ENCODE data around the gene WNT2. TPM values are rescaled to one million over a fixed set of nuclear protein-coding genes. Genes with fewer than 3 reads are reported as not detected.

Gene WNT2
- total RNA-seq: not detected in 2 replicates

DNA sequence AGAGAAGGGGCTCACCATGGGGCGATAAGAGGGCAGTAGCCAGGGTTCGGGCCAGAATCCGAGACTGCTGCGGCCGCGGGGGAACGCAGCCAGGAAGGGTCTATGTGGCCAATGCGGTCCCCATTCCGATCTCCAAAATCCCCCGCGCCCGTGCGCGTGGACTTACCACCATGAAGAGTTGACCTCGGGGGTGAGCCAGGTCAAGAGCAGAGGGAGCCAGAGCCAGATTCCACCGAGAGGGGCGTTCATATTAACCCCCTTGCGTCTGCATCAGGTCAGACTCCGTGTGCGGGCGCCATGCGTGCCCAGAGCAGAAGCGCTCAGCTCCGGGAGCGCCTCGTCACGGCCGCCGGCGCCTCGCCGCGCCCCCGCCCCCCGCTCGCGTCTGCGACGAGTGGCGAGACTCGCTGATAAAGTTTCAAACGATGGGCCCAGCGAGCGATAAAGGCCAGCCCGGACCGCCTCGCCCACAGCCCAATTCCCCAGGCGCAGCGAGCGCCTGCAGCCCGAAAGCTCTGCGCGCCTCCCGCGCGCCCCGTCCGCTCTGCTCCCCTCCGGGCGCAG, at the start of gene WNT2:
Gene WNT2, minus strand, starts transcription at position 318 of the 564 bp plus-strand sequence. Its CDS starts 69 bp downstream, at position 249.
- peak in 1 of 2 donors; percentile 17 for DNase-seq (ENCODE audit: low read depth in 2 of 2)

- no peak for DNase-seq (ENCODE audit: low read depth in 2 of 2)
Observed at GRCh38 chr7:117372073-117372472, 49.2 kb upstream of the WNT2 start.

GRCh38 chr7:117364339-117365080, 41.7 kb upstream of the WNT2 start:
- DNase-seq (ENCODE audit: low read depth in 2 of 2): no peak

DNA sequence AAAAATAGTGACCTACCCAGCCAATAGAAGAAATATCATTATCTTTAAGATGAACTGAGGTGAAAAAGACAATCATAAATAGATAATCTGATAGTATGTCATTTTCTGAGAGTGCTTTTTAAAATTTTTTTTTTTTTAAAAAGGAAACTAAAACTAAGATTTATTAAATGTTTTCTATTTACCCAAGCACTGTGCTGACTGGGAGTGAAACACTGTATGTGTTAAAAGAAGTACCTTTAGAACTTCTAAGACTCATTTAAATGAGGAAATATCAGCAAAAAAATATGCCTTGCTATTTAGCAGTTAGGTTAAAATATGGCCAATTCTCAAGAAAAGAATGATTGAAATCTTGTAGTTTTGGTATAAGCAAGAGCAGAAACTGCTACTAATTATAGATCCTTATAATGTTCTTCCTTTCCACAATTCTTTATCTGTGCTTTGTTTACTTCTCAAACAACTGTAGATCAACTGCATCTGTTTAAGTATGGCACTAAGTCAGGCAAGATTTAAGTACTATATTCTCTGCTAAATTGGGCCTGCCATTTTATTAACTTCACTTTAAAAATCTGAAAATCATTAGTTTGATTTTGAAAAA, 39.5 kb upstream of the WNT2 start:
- no peak for DNase-seq (ENCODE audit: low read depth in 2 of 2)

- DNase-seq (ENCODE audit: low read depth in 2 of 2): no peak
Observed at GRCh38 chr7:117350027-117350426, 27.2 kb upstream of the WNT2 start.

DNA sequence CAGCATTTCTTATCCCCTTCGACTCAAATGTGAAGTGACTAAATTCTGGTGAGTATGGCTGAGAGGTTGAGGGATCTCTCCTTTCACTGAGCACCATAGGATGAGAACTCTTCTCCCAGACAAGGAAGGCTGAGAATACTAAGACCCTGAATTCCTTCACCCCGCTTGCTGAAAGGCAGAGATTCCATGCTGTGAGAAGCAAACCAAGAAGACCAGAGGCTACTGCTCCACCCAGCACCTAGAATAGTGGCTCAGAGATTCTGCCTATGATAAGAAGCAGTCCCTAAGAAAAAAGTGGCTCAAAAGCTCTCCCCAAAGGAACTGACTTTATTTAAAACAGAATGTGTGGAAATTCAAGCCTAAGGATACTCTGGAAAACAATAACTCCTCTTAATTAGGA, 26.7 kb upstream of the WNT2 start:
- DNase-seq (ENCODE audit: low read depth in 2 of 2): no peak

DNA sequence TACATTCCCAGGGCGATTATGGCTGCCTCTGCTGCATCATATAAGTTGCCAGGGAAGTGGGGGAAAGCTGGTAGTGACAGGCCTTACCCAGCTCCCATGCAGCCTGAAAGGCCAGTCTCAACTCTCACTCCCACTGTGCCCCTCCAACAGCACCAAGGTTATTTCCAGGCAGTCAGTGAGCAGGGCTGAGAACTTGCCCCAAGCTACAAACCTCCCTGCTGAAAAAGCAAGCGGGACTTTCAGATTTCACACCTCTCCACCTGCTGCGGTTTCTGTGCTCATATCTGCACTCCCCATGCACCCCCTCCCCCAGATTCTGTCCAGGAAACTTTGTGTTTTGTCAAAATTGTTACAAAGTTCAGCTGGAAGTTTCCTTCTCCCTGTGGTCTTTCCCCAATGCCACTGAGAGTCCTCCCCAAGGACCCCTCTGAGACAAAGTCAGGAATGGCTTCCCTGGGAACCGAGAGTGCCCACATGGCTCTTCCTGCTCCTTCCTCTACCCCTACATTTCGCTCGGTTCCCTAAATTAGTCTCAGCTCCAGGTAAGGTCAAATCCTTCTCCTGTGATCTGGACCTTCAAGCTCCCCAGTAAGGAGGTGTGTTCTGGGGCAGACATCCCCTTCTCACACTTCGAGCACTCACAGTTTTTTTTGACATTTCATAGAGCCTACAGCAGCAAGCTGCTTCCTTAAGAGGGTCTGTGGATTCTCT, 25.3 kb upstream of the WNT2 start:
- DNase-seq (ENCODE audit: low read depth in 2 of 2): no peak

- DNase-seq (ENCODE audit: low read depth in 2 of 2): no peak
Observed at GRCh38 chr7:117347480-117347879, 24.6 kb upstream of the WNT2 start.

DNA sequence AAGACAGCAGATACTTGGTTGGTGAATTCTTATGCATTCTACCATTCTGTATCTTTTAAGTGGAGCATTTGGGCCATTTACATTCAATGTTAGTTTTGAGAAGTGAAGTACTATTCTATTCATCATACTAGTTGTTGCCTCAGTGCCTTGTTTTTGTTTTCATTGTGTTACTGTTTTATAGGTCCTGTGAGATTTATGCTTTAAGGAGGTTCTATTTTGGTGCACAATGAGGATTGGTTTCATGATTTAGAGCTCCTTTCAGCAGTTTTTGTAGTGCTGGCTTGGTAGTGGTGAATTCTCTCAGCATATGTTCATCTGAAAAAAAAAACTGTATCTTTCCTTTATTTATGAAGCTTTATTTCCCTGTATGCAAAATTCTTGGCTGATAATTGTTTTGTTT, 23.3 kb upstream of the WNT2 start:
- no peak for DNase-seq (ENCODE audit: low read depth in 2 of 2)

DNA sequence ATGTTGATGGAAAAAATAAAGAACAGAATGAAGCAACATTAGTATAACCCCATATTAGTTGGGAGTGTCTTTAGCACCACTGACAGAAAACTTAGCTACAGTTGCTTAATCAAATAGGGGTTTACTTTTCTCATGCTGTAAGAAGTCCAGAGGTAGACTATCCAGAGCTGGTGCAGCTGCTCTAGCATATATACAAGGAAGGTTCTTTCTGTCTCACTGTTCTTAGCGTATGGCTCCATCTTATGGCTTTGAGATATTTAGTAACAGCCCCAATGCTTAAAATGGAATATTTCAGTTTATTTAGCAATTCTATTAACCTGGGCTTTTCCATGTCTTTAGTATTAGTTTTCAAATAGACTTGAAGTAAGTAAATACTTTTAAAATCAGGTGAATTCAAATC, 15.2 kb upstream of the WNT2 start:
- DNase-seq (ENCODE audit: low read depth in 2 of 2): no peak

- no peak for DNase-seq (ENCODE audit: low read depth in 2 of 2)
Observed at GRCh38 chr7:117333168-117333567, 10.3 kb upstream of the WNT2 start.

DNA sequence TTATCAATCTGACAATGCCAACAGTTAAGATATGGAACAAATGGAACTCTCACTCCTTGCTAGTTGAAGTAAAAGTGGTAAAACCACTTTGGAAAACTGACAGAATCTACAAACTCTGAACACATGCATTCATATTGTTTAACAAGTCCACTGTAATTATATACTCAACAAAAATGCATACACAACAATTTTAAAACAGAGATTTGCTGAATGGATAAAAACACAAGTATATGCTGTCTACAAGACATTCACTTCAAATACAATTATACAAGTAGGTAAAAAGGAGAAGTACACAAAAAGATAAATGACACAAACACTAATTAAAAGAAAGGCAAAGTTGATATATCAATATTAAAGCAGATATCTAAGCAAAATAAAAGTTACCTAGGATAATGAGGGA, 9.2 kb upstream of the WNT2 start:
- no peak for DNase-seq (ENCODE audit: low read depth in 2 of 2)

- DNase-seq (ENCODE audit: low read depth in 2 of 2): no peak
Observed at GRCh38 chr7:117325836-117326235, 3.0 kb upstream of the WNT2 start.

DNA sequence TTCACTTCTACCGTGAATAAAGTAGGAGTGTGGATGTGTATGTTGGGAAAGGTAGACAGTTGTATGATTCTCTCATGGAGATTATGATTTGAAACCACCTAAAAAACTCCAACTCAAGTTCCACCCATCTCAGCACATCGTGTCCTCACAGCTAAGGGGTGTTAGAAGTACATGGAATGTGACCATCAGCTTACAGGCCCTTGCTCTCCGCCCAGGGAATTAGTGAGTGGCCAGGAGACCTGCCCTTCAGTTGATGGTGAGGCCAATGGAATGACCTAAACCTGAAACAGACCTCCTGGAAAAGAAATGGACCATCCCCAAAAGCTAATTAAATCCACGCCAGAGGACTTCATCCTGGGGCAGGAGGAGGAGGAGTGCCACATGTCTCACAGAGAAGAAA, 2.1 kb upstream of the WNT2 start:
- DNase-seq (ENCODE audit: low read depth in 2 of 2): no peak

DNA sequence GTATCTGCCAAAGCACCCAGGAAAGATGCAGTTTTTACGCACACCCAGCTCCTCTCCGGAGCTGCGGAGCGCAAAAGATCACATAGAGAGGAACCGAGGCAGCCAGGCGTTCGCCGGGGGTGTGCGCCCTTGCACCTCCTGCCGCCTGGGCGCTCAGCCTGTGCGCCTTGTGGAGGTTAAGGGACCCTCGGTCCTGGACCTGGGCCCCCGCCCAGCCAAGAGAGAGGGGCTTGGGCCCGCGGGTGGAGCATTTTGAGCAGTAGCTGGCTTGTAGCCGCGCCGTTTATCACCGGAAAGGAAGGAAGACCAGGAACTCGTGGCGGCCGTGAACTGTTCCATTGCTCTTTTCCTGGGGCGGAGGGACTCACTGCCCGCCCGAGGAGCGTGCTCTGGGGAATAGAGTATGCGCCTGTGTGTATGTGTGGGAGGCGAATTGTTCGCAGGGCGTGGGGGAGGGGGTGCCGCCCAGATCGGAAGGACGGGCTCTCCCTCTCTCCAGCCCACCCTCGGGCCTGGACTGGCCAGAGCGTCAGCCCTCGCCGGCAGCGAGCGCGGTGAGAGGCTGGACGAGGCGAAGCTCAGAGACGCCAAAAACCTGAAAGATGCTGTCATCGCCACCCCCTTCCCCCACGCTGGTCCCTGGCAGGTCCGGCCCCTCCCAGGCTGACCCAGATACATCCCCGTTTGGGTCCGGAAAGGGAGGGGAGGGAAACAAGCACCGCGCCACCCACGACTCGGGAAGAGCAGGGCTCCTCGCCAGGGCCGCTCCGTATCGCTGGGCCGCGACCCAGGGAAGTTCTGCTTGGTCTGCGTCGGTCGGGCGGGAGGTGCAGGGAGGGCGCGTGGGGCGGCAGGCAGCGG, 1.2 kb upstream of the WNT2 start:
- peak; percentile 14 to 68 for DNase-seq (ENCODE audit: low read depth in 2 of 2)

DNA sequence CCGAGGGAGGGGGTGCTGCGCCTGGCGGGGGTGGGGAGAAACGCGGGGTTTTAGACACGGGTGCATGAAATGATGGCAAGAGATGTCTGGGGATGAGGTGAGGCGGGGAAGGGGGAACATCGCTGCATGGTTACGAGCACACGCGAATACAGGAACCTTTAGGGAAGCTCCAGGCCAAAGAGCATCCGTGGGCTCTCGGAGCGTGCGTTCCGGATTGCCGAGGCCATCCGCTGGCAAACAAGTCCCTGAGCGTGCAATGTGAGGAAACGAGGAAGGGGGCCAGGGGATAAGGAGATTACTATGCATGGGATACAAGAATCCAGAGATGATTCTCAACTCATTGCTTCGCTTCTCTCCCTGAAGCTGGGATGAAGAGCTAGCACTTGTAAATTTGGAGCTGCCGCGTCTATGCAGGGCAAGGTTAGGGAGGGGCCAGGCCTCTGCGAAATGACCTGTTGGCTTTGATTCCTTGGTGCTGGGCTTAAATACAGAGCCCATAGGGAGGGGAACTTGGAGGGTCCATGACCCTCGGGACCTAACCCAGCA, 520 bp upstream of the WNT2 start:
- DNase-seq (ENCODE audit: low read depth in 2 of 2): peak; percentile 15 to 31

- no peak for DNase-seq (ENCODE audit: low read depth in 2 of 2)
Observed at GRCh38 chr7:117320523-117320922, 2.3 kb downstream of the WNT2 start.

GRCh38 chr7:117319181-117319580, 3.7 kb downstream of the WNT2 start:
- DNase-seq (ENCODE audit: low read depth in 2 of 2): no peak

DNA sequence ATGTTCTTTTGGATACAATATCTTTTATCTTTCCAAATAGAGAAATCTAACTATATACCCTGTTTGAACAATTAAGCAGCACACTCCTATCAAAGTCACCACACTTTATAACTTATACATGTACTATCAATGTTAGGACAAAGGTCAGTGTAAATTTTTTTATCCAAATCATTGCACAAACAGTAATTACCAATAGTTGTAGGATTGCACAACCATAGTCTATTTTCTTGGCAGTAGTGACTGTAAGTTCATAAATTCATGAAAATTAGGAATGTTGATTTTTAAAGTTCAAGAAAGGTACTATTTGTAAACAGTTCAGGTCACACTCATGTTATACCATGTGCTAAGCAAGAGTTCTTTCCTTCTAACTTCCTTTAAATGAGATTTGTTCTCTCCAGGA, 9.3 kb downstream of the WNT2 start:
- no peak for DNase-seq (ENCODE audit: low read depth in 2 of 2)

DNA sequence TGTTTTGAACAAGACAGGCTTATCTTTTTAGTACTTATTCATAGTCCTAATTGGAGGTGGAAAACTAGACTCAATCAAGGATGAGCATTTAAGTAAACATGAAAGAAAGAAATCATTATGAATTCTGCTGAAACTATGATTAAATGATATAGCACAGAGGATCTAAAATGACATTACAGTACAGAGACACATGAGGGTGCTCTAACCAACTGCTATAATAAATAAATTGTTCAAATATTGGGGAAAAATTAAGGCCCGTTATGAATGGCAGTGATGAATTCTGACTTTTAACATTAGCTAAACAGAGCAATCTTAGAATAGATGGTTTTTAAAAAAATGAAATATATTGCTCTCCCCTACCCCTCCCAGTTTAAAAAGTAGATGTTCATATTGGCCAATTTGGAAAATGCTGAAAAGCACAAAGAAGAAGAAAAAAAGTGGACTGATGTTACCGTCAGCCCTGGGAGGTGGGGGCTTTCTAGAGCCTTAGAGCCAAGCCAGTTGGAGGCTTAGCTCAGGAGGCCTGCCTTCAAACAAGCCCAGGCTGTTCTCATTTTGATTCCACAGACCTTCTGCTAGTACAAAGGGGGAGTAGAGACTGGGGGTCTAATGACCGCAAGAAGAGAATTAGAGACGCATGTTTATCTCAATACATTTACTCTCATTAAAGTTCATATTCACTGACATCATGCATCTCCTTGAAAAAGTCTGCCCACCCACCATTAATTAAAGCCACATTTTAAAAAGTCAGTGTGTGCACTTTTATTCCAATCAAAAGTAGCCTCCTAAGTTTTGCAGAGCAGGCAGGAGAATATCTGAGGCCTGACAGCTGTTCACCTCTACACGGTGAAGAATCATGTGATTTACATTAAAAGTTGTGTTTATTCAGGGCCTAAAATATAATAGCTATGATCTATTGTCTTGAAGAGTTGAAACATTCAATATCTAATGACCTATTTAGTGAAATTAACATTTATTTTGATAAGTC, 10.0 kb downstream of the WNT2 start:
- DNase-seq (ENCODE audit: low read depth in 2 of 2): peak in 1 of 2 donors; percentile 26

All from lung microvascular endothelial cell (primary cell).